CD4-positive, alpha-beta T cell treated with Interleukin-17A for 1 hour (primary cell): ENCODE results near the gene PRX.
"Not testable (repeated sequence)": the region's sequence is repeated elsewhere in the genome, so short reads cannot be mapped to it uniquely, and the experiment has no call there.

Experiments used
- DNase-seq: peaks from one replicate; pipeline ENCODE4 v3.0.0-alpha.2; 2020

PRX gene

DNA sequence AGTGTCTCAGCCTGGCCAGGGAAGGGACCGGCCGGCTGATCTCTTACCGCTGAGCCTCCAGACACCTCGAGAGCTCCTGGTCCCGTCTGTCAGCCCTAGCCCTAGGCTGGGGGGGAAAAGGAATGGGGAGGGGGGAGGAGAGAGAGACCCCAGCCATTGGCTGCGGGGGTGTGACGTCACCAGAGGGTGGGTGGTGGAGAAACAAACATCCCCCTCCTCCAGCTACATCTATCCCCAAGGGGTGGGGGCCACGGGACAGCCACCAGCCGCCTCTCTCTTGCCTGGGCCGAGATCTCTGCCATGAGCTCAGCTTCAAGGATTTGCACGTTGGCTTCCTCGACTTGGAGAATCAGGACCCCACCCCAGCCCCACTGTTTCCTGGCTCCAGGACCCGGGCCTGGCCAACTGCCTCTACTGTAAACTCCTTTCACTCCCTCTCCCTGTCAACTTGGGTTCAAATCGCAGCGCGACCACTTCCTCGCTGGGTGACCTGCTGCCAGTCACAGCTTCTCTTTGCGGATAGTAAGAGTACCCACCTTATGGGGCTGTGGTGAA, at the start of gene PRX:
Gene PRX, minus strand, starts transcription at position 88 of the 555 bp plus-strand sequence. CDS start 5,446 bp downstream, outside the sequence.
- DNase-seq: no peak

DNA sequence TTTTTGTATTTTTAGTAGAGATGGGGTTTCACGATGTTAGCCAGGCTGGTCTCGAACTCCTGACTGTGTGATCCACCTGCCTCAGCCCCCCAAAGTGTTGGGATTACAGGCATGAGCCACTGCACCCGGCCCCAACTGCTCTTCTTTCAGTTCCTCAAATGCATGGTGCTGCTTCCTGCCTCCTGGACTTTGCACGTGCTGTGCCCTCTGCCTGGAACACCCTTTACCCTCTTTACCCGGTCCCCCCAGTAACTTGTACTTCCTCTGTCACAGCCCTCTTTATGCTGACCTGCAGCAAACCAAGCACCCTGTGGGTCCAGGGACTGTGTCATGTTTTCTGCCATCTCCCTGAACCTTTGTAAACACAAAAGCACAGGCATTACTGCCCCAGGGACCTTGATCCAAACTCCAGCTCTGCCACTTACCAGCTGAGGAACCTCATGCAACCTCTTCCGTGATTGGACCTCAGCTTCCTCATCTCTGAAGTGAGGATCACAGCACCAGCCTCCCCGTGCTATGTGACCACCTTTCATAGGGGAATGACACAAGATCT, 48.6 kb upstream of the PRX start:
- no peak for DNase-seq

GRCh38 chr19:40460185-40460584, 47.0 kb upstream of the PRX start:
- DNase-seq: no peak

DNA sequence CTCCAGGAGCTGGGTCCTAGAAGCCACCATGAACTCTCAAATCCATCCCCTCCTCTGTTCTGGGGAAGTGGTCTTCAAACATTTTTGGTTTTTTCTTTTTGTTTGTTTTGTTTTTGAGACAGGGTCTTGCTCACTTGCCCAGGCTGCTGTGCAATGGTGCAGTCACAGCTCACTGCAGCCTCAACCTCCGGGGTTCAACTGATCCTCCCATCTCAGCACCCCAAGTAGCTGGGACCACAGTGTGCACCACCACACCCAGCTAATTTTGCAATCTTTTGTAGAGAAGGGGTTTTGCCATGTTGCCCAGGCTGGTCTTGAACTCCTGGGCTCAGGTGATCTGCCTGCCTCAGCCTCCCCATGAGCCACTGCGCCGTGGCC, 45.4 kb upstream of the PRX start:
- no peak for DNase-seq

GRCh38 chr19:40457953-40458596, 44.9 kb upstream of the PRX start:
- DNase-seq: no peak

DNA sequence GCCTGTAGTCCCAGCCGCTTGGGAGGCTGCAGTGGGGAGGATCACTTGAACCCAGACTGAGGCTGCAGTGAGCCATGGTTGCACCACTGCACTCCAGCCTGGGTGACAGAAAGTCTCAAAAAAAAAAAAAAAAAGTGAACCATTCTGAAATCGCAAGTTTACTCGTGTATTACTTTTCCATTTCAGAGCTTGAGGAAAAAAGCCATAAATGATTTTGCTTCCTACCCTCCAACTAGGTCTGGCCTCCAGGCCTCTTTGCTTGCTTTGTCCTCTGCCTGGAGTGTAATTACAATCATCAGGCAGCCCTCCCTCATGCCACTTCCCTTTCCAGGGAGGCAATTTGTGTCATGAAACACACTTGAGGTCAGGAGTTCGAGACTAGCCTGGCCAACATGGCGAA, 43.9 kb upstream of the PRX start:
- no peak for DNase-seq

GRCh38 chr19:40453943-40454342, 40.8 kb upstream of the PRX start:
- DNase-seq: not testable (repeated sequence)

- DNase-seq: no peak
Observed at GRCh38 chr19:40453151-40453735, 40.1 kb upstream of the PRX start.

GRCh38 chr19:40452016-40452415, 38.8 kb upstream of the PRX start:
- DNase-seq: no peak

DNA sequence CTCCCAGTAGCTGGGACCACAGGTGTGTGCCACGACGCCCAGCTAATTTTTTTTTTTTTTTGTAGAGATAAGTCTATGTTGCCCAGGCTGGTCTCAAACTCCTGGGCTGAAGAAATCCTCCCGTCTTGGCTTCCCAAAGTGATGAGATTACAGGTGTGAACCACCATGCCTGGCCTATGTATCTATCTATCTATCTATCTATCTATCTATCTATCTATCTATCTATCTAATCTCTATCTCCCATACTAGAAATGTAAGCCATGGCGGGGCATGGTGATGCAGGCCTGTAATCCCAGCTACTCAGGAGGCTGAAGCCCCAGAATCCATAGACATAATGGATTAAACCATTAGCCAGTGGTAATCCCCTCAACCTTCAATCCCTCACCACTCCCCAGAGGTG, 37.5 kb upstream of the PRX start:
- no peak for DNase-seq

DNA sequence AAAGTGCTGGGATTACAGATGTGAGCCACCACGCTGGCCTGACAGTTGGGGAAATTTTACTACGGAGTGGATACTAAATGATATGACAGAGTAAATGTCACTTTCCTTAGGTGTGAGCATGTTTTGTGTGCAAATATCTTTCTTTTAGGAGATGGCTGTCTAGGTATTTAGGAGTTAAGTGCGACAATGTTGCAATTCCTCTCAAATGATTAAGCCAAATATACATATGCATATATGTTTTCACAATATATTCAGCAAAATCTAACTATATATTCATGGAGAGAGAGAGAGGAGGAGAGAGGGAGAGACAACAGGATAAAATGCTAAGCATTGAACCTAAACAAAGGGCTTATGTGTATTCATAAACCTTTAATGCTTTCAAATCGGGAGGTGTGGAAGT, 36.3 kb upstream of the PRX start:
- no peak for DNase-seq

DNA sequence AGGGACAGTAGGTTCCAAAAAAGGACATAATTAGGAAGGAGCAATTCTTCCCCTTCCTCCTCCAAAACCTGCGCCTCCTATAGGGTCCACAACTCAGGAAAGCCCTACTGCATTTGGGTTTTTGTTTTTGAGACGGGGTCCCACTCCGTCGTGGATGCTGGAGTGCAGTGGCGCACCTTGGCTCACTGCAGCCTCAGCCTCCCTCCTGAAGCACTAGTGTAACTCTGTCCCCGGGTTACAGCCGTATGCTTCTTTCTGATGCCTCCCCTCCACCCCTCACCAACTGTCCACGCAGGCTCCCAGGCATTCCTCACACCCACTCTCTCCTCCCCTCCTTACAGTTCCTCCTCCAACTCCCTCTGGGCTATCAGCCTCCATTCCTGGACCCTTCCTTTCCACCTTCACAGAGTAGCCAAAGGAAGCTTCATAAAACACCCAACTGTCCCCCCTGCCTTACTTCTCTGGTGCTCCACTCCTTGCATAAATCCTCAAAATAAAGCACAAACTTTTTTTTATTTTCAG, 33.1 kb upstream of the PRX start:
- no peak for DNase-seq

DNA sequence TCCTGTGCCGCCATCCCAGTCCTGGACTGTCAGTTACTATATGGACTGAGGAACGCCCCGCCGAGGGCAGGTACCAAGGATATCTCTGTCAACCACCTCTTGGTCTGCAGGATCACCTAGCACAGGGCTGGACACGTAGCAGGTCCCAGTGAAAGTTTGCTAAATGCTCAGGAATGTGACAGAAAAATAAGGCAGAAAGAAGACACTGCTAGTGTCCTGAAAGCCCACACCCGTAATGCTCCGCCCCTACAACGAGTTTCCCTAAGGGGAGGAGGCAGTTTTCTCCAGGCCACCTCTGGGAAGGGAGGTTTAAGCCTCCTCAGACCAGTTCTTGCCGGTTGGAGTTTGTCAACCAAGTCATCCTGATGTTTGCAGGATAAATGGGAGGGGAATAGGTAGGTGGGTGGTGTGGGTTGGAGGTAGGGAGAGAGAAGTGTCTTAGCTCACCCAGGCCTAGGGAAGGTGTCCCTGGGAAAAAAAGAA, 32.6 kb upstream of the PRX start:
- no peak for DNase-seq

- DNase-seq: no peak
Observed at GRCh38 chr19:40444825-40445312, 31.7 kb upstream of the PRX start.

- peak; percentile 96 for DNase-seq
Observed at GRCh38 chr19:40444000-40444824, 31.0 kb upstream of the PRX start, which contains the start of gene SERTAD3. SERTAD3 (minus strand) TSS chr19:40444335; CDS start chr19:40442080, 2,255 bp downstream.

DNA sequence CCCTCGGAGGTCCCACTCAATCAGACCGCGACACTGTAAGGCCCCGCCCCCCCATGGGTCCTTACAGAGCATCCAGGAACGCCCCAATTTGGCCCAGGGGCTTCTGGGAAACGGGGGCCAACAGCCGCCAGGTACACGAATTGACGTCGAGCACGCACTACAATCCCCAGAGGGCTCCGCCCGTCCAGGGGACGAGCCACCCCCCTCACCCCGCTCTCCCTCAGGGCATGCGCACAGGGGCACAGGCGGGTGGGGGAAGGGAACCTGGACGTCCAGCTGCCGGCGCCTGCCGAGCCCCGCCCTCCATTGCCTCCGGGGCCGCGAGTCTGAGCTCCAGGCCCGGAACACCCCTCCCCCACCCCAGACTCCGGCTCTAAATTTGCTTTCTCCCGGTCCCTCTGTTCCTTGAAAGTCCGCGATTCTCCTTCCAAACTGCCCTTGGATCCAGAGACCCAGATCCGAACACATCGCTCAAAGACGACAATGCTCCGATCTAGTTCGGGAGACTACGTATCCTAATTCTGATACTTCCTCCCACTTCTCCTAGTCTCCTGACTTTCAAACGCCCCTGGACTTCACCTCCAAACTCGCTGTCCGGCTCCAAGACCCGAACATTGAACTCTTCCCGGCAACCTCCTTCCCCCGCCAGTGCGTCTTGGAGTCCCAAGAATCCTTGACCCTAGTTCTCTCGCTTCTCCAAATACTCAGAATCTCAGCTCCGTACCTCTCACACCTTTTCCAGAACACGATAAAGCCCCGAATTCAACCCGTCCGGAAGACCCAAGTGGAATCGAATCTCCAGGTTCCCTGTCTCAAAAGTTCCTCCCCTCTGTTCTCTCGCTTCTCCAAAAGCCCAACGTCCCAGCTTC, 30.2 kb upstream of the PRX start:
- DNase-seq: peak; percentile 100

GRCh38 chr19:40442328-40443130, 29.4 kb upstream of the PRX start:
- no peak for DNase-seq

- DNase-seq: no peak
Observed at GRCh38 chr19:40441719-40442253, 28.6 kb upstream of the PRX start.

DNA sequence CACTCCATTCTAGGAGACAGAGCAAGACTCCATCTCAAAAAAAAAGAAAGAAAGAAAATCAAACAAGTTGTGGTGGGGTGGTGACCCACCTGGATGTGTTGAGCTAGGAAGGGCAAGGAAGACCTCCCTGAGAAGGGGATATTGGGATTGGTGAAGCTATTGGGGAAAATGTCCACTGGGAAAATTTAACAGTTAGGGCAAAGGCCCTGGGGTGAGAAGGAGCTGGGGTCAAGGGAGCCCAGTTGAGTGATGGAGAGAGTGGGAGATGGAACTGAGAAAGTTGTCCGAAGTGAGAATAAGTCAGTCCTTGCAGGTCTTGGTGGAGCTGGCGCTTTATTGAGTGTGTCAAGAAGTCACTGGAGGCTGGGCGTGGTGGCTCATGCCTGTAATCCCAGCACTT, 25.1 kb upstream of the PRX start:
- no peak for DNase-seq

DNA sequence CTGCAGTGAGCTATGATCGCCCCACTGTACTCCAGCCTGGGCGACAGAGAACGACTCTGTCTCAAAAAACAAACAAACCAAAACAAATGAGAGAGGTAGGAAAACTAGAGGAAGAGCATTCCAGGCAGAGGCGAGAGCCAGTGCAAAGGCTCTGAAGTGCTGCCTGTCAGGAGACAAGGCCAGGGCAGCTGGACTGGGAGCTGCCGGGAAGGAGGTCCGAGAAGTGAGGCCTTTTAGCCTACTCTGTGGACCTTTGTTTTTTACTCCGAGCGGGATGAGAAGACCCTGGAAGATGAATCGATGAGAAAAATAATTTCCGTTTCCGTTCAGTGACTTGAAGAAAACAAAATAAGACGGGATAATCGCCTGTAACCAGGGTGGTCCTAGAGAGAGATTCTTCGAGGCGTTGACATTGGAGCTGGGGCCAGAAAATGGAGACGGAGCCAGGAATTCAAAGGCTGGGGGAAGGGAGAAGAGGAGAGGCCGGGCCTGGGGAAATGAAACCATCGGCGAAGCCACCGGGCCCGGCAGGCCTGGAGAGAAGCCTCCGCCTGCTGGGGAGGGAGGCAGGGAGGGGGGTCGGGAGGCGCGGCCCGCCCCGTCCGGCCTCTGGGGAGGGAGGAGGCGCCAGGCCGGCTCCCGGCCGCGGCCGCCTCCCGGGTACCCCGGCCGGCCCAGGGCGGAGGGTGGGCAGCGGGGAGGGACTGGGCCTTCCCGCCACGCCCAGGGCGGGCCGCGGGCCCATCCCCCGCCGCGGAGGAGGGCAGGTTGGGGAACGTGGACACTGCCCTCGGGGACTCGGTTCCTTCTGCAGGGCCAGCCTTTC, 20.4 kb upstream of the PRX start:
- peak; percentile 56 for DNase-seq
